Activated CD4-positive, alpha-beta T cell treated with anti-CD3 and anti-CD28 coated beads, Interleukin-2, amount 10 ng/mL, durations not matched to agents 24 days and 14 days (primary cell): Measurements from ENCODE around the gene ABRACL. TPM values are rescaled to one million over a fixed set of nuclear protein-coding genes. Genes with fewer than 3 reads are reported as not detected.

ENCODE experiments used
- DNase-seq: peaks from one replicate; pipeline ENCODE4 v3.0.0; 2022
- H3K27ac Mint-ChIP-seq: one replicate; pipeline ENCODE4 v1.8.0; 2022; ENCODE audit warnings: mild to moderate bottlenecking, mixed read lengths
- H3K27me3 Mint-ChIP-seq: one replicate; pipeline ENCODE4 v1.8.0; 2022; ENCODE audit warnings: mixed read lengths
- H3K36me3 Mint-ChIP-seq: one replicate; pipeline ENCODE4 v1.8.0; 2022; ENCODE audit warnings: low read depth, mild to moderate bottlenecking, mixed read lengths
- H3K4me1 Mint-ChIP-seq: one replicate; pipeline ENCODE4 v1.8.0; 2021; ENCODE audit warnings: mixed read lengths
- H3K4me3 Mint-ChIP-seq: one replicate; pipeline ENCODE4 v1.8.0; 2022; ENCODE audit warnings: mild to moderate bottlenecking, moderate library complexity, mixed read lengths
- H3K9me3 Mint-ChIP-seq: one replicate; pipeline ENCODE4 v1.8.0; 2021; ENCODE audit warnings: mixed read lengths
- intact Hi-C: fragments of 100-400 bp; cut with micrococcal nuclease; formaldehyde crosslinking; loops from one replicate; pipeline ENCODE4 v1.15.1; 2023
- total RNA-seq: library from RNA; stranded (reverse); gene quantifications from 2 replicates; pipeline ENCODE4 v1.2.3, GENCODE V29; 2022

ABRACL gene
- total RNA-seq, 1 donor from 2014 or later, result 134 TPM

DNA sequence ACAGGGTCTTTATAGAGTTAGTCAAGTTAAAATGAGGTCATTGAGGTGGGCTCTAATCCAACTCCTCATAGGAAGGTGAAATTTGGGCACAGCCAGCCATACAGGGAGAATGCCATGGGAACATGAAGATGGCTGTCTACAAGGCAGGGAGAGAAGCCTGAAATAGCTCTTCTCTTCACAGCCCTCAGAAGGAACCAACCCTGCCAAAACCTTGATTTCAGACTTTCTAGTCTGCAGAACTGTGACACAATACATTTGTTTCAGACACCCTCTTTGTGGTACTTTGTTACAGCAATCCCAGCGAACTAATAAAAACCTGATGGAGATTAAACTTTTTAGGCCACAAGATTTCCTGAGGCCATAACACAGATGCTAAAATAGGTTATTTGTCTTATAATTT, 63.3 kb downstream of the ABRACL start:
- Mint-ChIP-seq H3K9me3 (peaks cover 17% of the 10 kb centered on the region), H3K4me3 (no peak overlapping the region), H3K36me3 (peaks cover 3% of the 10 kb centered on the region), H3K27ac (no peak overlapping the region), H3K27me3 (peaks cover 6% of the 10 kb centered on the region), H3K4me1 (peaks cover 2% of the 10 kb centered on the region)
- DNase-seq, result no peak
- intact Hi-C loops, result no loop called here

Other genes starting within 250 kb of the ABRACL start
- not detected in 2 replicates for gene ECT2L, start 232.7 kb upstream of the ABRACL start, total RNA-seq
- 65.8 and 70.1 TPM in 2 replicates for gene REPS1, start 40.5 kb upstream of the ABRACL start, total RNA-seq
- 45.7 and 47.7 TPM in 2 replicates for gene HECA, start 106.3 kb downstream of the ABRACL start, total RNA-seq